ENCODE measurements around the gene ASB7. TPM values are rescaled to one million over a fixed set of nuclear protein-coding genes. Genes with fewer than 3 reads are reported as not detected.
"Not testable (repeated sequence)": the region's sequence is repeated elsewhere in the genome, so short reads cannot be mapped to it uniquely, and the experiment has no call there.

The ASB7 gene
- total and polyA plus RNA-seq, 7 donors, result 2.3 to 6.9 (median 5.4) TPM

DNA sequence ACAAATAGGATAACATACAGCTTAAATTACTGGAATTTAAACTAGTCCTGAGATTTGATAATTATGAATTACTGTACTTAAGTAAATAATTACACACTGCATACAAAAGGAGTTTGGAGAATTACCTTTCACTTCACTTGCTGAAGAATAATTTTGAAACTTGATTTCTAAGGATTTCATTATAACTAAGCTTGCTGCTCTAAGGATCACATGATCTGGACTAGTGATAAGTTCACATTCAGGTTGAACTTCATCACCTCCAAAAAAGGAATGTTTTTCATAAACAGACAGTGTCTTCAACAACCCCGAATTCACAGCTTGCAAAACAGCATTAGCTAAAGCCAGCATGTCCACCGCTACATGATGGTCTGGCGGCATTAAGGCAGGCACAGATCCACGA is 28.9 kb upstream of the ASB7 start:
- ATAC-seq (no peak), DNase-seq (no peak)
- Histone ChIP-seq H3K36me3 (ENCODE audit: insufficient read depth in 1 of 2, low read depth in 1 of 2) (peaks cover 0 to 46% of the 10 kb centered on the region in 2 donors), H3K27me3 (ENCODE audit: insufficient read depth in 3 of 3, low read length in 2 of 3) (no peaks in the 10 kb centered on the region), H3K4me3 (no peak overlapping the region), H3K4me1 (peaks cover 10% of the 10 kb centered on the region), H3K27ac (no peak overlapping the region), H3K9me3 (no peaks in the 10 kb centered on the region)
- intact Hi-C loops (cut with DNase I), result loop anchor here (2.0 to 5.0 kb wide), 2 partner anchors 223 to 226 kb away; no protein-coding TSS in a partner anchor
- WGBS, 3 donors, result 88 to 93% (median 88%) methylated on average over 4 of the region's 4 CpGs
- TF ChIP-seq, protein P1, sequence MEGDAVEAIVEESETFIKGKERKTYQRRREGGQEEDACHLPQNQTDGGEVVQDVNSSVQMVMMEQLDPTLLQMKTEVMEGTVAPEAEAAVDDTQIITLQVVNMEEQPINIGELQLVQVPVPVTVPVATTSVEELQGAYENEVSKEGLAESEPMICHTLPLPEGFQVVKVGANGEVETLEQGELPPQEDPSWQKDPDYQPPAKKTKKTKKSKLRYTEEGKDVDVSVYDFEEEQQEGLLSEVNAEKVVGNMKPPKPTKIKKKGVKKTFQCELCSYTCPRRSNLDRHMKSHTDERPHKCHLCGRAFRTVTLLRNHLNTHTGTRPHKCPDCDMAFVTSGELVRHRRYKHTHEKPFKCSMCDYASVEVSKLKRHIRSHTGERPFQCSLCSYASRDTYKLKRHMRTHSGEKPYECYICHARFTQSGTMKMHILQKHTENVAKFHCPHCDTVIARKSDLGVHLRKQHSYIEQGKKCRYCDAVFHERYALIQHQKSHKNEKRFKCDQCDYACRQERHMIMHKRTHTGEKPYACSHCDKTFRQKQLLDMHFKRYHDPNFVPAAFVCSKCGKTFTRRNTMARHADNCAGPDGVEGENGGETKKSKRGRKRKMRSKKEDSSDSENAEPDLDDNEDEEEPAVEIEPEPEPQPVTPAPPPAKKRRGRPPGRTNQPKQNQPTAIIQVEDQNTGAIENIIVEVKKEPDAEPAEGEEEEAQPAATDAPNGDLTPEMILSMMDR (IDR thresholded peaks at IDR 0.05), result no peak

DNA sequence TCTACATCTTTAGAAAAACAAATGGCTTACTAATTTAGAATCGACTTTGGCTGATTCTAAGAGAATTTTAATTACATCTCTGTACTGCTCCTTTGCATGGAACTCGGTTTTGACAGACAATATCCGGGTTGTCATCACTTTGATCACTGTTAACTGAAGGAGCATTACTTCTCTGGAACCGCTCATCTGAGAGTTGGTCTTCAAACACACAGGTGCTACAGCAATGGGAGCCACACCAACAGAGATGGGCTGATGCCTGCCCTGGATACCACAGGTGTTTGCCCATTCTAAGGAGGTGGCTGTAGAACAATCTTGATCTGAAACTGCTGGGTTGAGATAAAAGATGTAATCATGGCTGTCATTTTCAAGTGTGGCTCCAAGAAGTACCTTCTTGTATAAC is 22.0 kb upstream of the ASB7 start:
- no peaks in the 10 kb centered on the region for H3K4me1 ChIP-seq
- 90 to 95% (median 91%) methylated on average over 4 of the region's 4 CpGs for WGBS, 3 donors
- no peak overlapping the region for H3K27ac ChIP-seq
- DNase-seq, result no peak
- intact Hi-C loops (cut with DNase I), result loop anchor here in 1 of 2 donors (10.0 kb wide), 1 partner anchor 646 kb away; no protein-coding TSS in a partner anchor
- no peak overlapping the region for H3K4me3 ChIP-seq
- ATAC-seq, result no peak
- no peaks in the 10 kb centered on the region for H3K9me3 ChIP-seq
- no peaks in the 10 kb centered on the region for H3K27me3 ChIP-seq (ENCODE audit: insufficient read depth in 3 of 3, low read length in 2 of 3)
- peaks cover 0 to 7% of the 10 kb centered on the region in 2 donors for H3K36me3 ChIP-seq (ENCODE audit: insufficient read depth in 1 of 2, low read depth in 1 of 2)
- TF ChIP-seq, protein P1 (IDR thresholded peaks at IDR 0.05), result no peak

DNA sequence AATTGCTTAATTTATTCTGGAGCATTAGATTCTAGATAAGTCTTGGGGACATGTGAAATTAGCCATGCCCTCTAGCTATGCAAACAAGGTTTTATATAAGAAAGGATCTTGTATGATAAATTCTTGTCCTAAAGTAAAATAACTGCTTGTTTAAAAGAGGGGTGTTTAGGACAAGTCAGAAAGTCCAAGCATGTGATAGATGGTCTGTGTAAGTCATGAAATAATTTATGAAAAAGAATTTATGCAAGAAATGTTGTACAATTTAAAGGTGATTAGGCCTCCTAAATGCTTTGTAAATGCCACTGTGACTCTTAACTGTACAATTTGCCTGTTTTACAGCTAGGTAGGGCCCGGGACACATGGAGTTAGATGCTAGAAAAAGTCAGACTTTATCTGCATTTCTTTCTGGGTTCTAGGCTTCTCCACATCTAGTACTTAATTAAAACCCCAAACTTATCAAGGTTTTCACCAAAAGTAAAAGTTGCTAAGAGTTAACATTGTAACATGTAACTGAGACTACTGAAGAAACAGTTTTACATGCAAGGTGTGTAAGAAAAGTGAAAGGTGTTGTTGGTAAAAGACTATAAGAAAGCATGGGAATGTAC is 13.6 kb upstream of the ASB7 start:
- intact Hi-C loops (cut with DNase I), result loop anchor here in 1 of 2 donors (10.0 kb wide), 1 partner anchor 654 kb away; no protein-coding TSS in a partner anchor
- Histone ChIP-seq H3K36me3 (ENCODE audit: insufficient read depth in 1 of 2, low read depth in 1 of 2) (no peaks in the 10 kb centered on the region), H3K27me3 (ENCODE audit: insufficient read depth in 3 of 3, low read length in 2 of 3) (no peaks in the 10 kb centered on the region), H3K9me3 (no peaks in the 10 kb centered on the region), H3K4me3 (no peak overlapping the region), H3K4me1 (peaks cover 3% of the 10 kb centered on the region), H3K27ac (no peak overlapping the region)
- ATAC-seq (no peak), DNase-seq (no peak)
- TF ChIP-seq, protein P1 (IDR thresholded peaks at IDR 0.05), result no peak
- 55 to 100% (median 90%) methylated on average over 1 of the region's 1 CpG for WGBS, 3 donors

DNA sequence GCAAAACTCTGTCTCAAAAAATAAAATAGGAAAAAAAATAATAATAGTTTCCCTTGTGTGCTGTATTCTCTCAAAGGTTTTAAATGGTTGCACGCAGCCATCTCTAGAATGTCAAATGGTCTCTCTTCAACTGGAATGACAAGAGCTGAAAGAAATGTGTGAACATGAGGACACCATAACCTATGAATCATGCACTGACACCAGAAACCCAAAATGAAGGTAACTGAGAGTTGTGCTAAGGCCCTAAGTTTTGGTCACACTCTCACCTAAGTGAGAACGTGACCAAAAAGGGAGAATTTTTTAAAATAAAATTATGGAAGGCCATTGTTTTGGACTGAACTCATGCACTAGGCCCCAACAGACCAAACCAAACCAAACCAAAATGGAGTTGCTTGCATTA is 11.2 kb upstream of the ASB7 start:
- ATAC-seq; H3K27me3 ChIP-seq (ENCODE audit: insufficient read depth in 3 of 3, low read length in 2 of 3); intact Hi-C loops (cut with DNase I); H3K4me3 ChIP-seq; DNase-seq; H3K9me3 ChIP-seq; H3K4me1 ChIP-seq; H3K36me3 ChIP-seq (ENCODE audit: insufficient read depth in 1 of 2, low read depth in 1 of 2); H3K27ac ChIP-seq: not testable (repeated sequence)
- 97 to 100% (median 99%) methylated on average over 2 of the region's 2 CpGs for WGBS, 3 donors

DNA sequence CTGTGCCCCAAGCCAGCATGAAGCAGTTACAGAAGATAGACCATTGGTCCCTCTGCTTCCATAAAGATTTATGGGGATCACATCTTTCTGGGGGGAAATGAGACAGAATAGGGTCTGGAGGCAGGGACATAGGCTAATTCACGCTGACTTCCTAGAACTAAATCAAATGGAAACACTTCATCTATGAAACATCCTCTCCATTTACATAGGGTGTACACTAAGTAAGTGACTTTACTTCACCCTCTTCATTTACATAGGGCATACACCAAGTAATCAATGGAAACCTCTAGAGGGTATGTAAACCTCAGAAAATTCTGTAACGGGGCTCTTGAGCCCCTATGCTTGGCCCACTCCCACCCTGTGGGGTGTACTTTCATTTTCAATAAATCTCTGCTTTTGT is 10.6 kb upstream of the ASB7 start:
- 47 to 96% (median 73%) methylated on average over 2 of the region's 2 CpGs for WGBS, 3 donors
- H3K4me3 ChIP-seq, result no peak overlapping the region
- TF ChIP-seq, protein P1 (IDR thresholded peaks at IDR 0.05), result no peak
- H3K27me3 ChIP-seq (ENCODE audit: insufficient read depth in 3 of 3, low read length in 2 of 3), result no peaks in the 10 kb centered on the region
- no peak overlapping the region for H3K27ac ChIP-seq
- DNase-seq (no peak), ATAC-seq (no peak)
- intact Hi-C loops (cut with DNase I), result no loop called here
- H3K9me3 ChIP-seq, result no peaks in the 10 kb centered on the region
- H3K4me1 ChIP-seq, result peaks cover 7% of the 10 kb centered on the region
- no peaks in the 10 kb centered on the region for H3K36me3 ChIP-seq (ENCODE audit: insufficient read depth in 1 of 2, low read depth in 1 of 2)
